HUES64 (cell line): ENCODE measurements around the gene AKR7A3.
"Not testable (repeated sequence)": the region's sequence is repeated elsewhere in the genome, so short reads cannot be mapped to it uniquely, and the experiment has no call there.

Experiments
- H3K27ac ChIP-seq: 2 replicates; pipeline ENCODE4 v1.7.0; 2013; ENCODE audit warnings: low read depth, low read length, inconsistent platforms
- H3K27me3 ChIP-seq: 2 replicates; pipeline ENCODE4 v1.6.1; 2013; ENCODE audit warnings: mild to moderate bottlenecking, low read length; ENCODE audit not compliant: insufficient read depth
- H3K36me3 ChIP-seq: 2 replicates; pipeline ENCODE4 v1.6.1; 2013; ENCODE audit warnings: mild to moderate bottlenecking, low read length; ENCODE audit not compliant: insufficient read depth
- H3K4me1 ChIP-seq: 2 replicates; pipeline ENCODE4 v1.6.1; 2013; ENCODE audit warnings: mild to moderate bottlenecking, low read length, moderate library complexity; ENCODE audit not compliant: insufficient read depth
- H3K4me3 ChIP-seq: 2 replicates; pipeline ENCODE4 v1.5.1; 2013; ENCODE audit warnings: mild to moderate bottlenecking, low read length, moderate library complexity
- H3K9ac ChIP-seq: 2 replicates; pipeline ENCODE4 v1.6.1; 2013; ENCODE audit warnings: mild to moderate bottlenecking, low read depth, low read length
- H3K9me3 ChIP-seq: 2 replicates; pipeline ENCODE4 v1.6.1; 2013; ENCODE audit warnings: low read depth, low read length; ENCODE audit not compliant: insufficient read depth
- WGBS: fragments of 150-250, 120-280 bp; methylation state at CpG from one replicate; pipeline ENCODE4 v1.1.7; 2013; ENCODE audit warnings: missing lambda C conversion rate; 5-methylcytosine and 5-hydroxymethylcytosine counted together

Gene AKR7A3

DNA sequence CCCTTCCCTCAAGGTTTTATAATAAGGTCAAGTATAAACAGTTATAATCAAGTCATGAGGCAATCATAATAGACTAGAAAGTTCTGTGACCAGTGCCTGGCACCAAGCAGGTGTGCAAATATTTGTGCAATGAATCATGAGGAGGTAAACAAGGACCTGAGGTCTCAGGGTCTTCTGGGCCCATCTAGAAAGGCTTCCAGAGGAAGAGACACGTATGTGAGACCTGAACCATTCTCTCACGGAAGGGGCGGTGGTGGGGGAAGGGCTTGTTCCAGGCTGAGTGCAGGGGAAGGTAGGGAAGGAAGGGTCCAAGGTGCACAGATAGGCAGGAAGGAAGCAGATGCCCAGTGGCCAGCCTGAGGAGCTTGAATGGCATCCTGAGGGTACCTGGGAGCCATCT is 3.2 kb downstream of the AKR7A3 start:
- 95% methylated on average over 3 of the region's 3 CpGs for WGBS
- not testable (repeated sequence) for H3K36me3 ChIP-seq, H3K9ac ChIP-seq, H3K9me3 ChIP-seq, H3K4me3 ChIP-seq, H3K4me1 ChIP-seq, H3K27ac ChIP-seq
- peaks cover 30% of the 10 kb centered on the region for H3K27me3 ChIP-seq

DNA sequence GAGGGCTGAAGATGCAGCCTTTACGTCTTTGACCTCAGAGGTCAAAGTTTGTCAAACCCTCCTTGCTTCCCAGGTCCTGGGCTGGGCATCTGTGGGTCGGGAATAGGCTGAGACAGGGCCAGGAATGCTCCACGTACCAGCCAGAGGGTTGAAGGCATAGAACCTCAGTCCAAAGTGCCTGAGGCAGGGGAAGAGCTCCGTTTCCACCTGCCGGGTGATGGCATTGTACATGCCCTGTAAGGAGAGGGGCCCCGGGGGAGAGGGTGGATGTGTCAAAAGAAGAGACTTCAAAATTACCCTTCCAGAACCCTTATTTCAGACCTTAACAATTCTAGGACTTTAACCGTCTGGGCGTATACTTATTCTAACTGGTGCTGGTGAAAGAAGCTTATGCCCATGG is 3.7 kb downstream of the AKR7A3 start:
- WGBS: 85% methylated on average over 7 of the region's 8 CpGs
- Histone ChIP-seq H3K27me3 (peaks cover 25% of the 10 kb centered on the region), H3K36me3 (no peaks in the 10 kb centered on the region), H3K9ac (no peak overlapping the region), H3K4me1 (no peaks in the 10 kb centered on the region), H3K9me3 (no peaks in the 10 kb centered on the region), H3K27ac (no peak overlapping the region), H3K4me3 (no peak overlapping the region)

DNA sequence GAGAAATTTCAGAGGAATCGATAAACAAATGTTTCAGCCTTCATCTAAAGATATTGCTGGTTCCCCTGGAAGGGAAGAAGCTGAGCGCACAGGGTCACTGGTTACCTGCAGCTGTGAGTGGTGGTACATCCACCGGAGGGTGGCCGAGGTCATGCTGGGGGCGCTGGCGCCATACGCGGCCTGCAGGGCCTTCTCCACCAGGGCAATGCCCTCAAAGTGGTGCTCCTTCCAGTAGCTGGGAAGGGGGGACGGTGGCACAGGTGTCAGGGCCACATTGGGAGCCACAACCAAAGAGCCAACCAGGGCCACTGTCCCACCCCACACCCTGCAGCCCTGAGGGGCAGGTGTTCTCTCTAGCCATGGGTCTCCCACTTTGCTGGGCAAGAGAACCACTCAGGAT is 4.7 kb downstream of the AKR7A3 start:
- H3K27ac ChIP-seq: no peak overlapping the region
- no peak overlapping the region for H3K9ac ChIP-seq
- 95% methylated on average over 9 of the region's 9 CpGs for whole genome bisulfite sequencing
- no peaks in the 10 kb centered on the region for H3K4me1 ChIP-seq
- peaks cover 15% of the 10 kb centered on the region for H3K27me3 ChIP-seq
- no peak overlapping the region for H3K4me3 ChIP-seq
- no peaks in the 10 kb centered on the region for H3K36me3 ChIP-seq
- no peaks in the 10 kb centered on the region for H3K9me3 ChIP-seq

DNA sequence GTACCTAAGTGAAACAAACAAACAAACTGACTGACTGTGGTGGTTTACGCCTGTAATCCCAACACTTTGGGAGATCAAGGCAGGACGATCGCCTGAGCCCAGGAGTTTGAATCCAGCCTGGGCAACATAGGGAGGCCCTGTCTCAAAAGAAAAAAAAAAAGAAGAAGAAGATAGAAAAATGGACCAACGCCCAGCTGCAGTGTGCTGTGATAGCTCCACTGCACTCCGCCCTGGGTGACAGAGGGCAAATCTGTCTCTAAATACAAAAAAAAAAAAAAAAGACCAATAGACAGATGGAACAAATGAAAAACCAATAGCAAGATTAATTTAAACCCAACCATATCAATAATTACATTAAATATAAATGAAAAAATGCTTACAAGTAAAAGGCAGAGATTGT is 13.9 kb downstream of the AKR7A3 start:
- 80% methylated on average over 4 of the region's 5 CpGs for WGBS
- H3K9me3 ChIP-seq: no peaks in the 10 kb centered on the region

DNA sequence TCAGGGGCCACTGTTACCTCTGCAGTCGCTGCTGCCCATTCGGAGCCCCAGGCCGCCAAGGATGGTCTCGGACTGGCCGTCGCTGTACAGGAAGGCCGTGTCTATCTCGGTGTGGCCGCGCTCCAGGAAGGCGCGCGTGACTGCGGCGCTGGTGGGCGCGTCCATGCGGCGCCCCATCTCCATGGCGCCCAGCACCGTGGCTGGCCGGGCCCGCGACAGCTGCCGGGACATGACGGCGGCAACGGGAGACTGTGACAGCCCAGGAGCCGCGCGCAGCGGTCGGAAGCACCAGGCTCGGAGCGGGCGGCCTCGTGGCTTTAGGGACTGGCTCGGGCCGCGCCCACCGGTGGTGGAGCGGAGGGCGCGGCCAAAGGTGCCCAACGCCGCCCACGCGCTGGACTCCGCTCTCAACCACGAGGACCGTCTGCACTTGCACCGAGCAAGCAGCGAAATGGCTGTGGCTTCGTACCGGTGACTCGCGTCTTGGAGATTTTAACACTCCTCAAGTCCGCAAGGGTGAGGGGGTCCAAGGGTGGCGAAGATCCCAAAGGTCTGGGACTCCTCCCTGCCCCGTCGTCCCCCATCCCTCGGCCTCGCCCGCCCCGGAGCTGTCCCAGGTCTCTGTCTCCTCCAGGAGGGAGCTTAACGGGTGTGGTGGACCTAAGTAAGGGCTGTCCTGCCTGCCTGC is 14.6 kb downstream of the AKR7A3 start:
- 11% methylated on average over 49 of the region's 66 CpGs for WGBS
- peak overlapping the region; percentile 46 for H3K4me3 ChIP-seq
- H3K27me3 ChIP-seq: peaks cover 31% of the 10 kb centered on the region
- H3K9me3 ChIP-seq, H3K4me1 ChIP-seq, H3K36me3 ChIP-seq, H3K9ac ChIP-seq, H3K27ac ChIP-seq: not testable (repeated sequence)

More for the DNA sequence above, 13.9 kb downstream of the AKR7A3 start:
- Histone ChIP-seq H3K36me3 (no peaks in the 10 kb centered on the region), H3K9ac (no peak overlapping the region), H3K4me1 (no peaks in the 10 kb centered on the region), H3K27me3 (peaks cover 31% of the 10 kb centered on the region), H3K4me3 (peak overlapping the region; percentile 46; the same call in 1 of the 2 replicates), H3K27ac (no peak overlapping the region)

GRCh38 chr1:19273106-19273843 is 15.3 kb downstream of the AKR7A3 start:
- Histone ChIP-seq H3K27ac (no peak overlapping the region), H3K9me3 (no peaks in the 10 kb centered on the region)

DNA sequence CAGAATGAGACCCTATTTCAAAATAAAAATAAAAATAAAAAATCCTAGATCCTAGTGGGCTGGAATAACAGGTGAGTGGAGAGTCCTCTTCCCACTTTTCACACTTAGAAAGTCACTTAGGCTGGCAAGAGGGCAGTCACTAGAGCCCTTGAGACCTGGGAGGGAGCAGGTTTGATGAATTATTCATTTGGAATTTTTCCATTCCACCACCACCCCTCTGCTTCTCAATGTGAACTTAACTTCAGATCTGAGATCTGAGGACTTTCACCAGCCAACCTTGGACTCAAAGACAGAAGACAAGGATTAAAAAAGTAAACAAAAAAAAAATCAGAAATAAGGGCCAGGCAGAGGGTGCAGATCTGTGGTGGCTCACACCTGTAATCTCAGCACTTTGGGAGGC is 16.5 kb downstream of the AKR7A3 start:
- H3K9me3 ChIP-seq: no peaks in the 10 kb centered on the region
- H3K27me3 ChIP-seq: peaks cover 31% of the 10 kb centered on the region
- H3K4me1 ChIP-seq: no peaks in the 10 kb centered on the region
- no peaks in the 10 kb centered on the region for H3K36me3 ChIP-seq
- no peak overlapping the region for H3K4me3 ChIP-seq
- no peak overlapping the region for H3K9ac ChIP-seq
- no peak overlapping the region for H3K27ac ChIP-seq

More at GRCh38 chr1:19273106-19273843, 15.3 kb downstream of the AKR7A3 start:
- Histone ChIP-seq H3K4me3 (peak overlapping the region; percentile 46; the same call in 1 of the 2 replicates), H3K9ac (no peak overlapping the region), H3K36me3 (no peaks in the 10 kb centered on the region), H3K27me3 (peaks cover 31% of the 10 kb centered on the region), H3K4me1 (no peaks in the 10 kb centered on the region)
- 84% methylated on average over 20 of the region's 22 CpGs for WGBS

- peaks cover 27% of the 10 kb centered on the region for H3K27me3 ChIP-seq
- H3K36me3 ChIP-seq, H3K4me3 ChIP-seq, H3K9me3 ChIP-seq, H3K4me1 ChIP-seq, H3K27ac ChIP-seq, H3K9ac ChIP-seq: not testable (repeated sequence)
- WGBS: 91% methylated on average over 6 of the region's 6 CpGs
Observed at GRCh38 chr1:19270343-19270730, 18.2 kb downstream of the AKR7A3 start.

DNA sequence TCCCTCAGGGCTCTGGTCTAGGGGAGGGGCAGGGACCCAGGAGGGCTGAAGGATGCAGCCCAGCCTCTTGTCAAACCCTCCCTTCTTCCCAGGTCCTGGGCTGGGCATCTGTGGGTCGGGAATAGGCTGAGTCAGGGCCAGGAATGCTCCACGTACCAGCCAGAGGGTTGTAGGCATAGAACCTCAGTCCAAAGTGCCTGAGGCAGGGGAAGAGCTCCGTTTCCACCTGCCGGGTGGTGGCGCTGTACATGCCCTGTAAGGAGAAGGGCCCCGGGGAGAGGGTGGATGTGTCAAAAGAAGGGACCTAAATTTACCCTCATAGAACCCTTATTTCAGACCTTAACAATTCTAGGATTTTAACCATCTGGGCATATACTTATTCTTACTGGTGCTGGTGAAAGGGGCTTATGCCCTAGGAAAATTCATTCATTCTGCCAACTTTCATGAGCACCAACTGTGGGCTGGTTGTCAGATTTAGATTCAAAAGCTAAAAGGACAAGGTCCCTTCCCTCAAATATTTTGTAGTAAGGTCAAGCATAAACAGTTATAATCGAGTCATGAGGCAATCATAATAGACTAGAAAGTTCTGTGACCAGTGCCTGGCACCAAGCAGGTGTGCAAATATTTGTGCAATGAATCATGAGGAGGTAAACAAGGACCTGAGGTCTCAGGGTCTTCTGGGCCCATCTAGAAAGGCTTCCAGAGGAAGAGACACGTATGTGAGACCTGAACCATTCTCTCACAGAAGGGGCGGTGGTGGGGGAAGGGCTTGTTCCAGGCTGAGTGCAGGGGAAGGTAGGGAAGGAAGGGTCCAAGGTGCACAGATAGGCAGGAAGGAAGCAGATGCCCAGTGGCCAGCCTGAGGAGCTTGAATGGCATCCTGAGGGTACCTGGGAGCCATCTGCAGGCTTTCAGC is 18.9 kb downstream of the AKR7A3 start:
- H3K9ac ChIP-seq, H3K9me3 ChIP-seq, H3K4me3 ChIP-seq, H3K36me3 ChIP-seq, H3K4me1 ChIP-seq, H3K27ac ChIP-seq: not testable (repeated sequence)
- H3K27me3 ChIP-seq: peaks cover 21% of the 10 kb centered on the region
- WGBS: 59% methylated on average over 8 of the region's 9 CpGs

DNA sequence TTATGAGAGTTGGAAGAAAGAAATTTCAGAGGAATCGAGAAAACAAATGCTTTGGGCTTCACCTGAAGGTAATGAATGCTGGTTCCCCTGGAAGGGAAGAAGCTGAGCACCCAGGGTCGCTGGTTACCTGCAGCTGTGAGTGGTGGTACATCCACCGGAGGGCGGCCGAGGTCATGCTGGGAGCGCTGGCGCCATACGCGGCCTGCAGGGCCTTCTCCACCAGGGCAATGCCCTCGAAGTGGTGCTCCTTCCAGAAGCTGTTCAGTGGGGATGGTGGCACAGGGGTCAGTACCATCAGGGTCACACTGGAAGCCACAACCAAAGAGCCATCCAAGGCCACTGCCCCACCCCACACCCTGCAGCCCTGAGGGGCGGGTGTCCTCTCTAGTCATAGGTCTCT is 20.1 kb downstream of the AKR7A3 start:
- Histone ChIP-seq H3K4me1 (no peaks in the 10 kb centered on the region), H3K9ac (no peak overlapping the region), H3K27me3 (peaks cover 9% of the 10 kb centered on the region), H3K27ac (no peak overlapping the region), H3K36me3 (no peaks in the 10 kb centered on the region), H3K9me3 (no peaks in the 10 kb centered on the region), H3K4me3 (no peak overlapping the region)
- WGBS: 85% methylated on average over 11 of the region's 11 CpGs

DNA sequence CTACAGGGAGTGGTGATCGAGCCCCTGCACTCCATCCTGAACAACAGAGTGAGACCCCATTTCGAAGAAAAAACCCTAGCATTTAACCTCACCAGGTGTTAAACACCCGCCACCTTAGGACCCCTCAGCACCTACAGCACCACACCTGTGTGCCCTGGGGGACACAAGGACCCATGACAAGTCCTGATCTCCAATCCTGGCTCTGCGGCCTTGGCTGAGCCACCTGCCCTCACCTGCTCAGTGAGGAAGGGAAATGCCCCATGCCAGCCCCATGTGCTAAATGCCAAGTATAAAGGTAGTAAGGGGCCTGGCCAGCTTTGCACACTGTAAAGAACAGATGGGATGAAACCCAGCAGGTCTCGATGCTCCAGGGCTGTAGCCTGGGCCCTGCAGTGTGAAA is 25.8 kb downstream of the AKR7A3 start:
- H3K27me3 ChIP-seq: no peaks in the 10 kb centered on the region
- no peaks in the 10 kb centered on the region for H3K4me1 ChIP-seq
- H3K9ac ChIP-seq: no peak overlapping the region
- WGBS: 88% methylated on average over 5 of the region's 5 CpGs
- H3K9me3 ChIP-seq: no peaks in the 10 kb centered on the region
- H3K4me3 ChIP-seq: no peak overlapping the region
- peaks cover 32% of the 10 kb centered on the region for H3K36me3 ChIP-seq
- H3K27ac ChIP-seq: no peak overlapping the region
